22Rv1 (cell line): Measurements from ENCODE around the gene CDCA3.

Source experiments
- CTCF ChIP-seq: fragments of 450-650 bp; IDR thresholded peaks from 2 replicates; pipeline ENCODE4 v1.5.1; 2017; ENCODE audit warnings: mild to moderate bottlenecking
- ZFX ChIP-seq: fragments of 450-650 bp; IDR thresholded peaks from 2 replicates; pipeline ENCODE4 v1.6.1; 2017; ENCODE audit warnings: antibody characterized with exemption, borderline replicate concordance

- TF ChIP-seq CTCF (no peak), ZFX (no peak)
These were observed 19.6 kb downstream of the CDCA3 start for GRCh38 chr12:6831450-6831995.
